GM21360 (cell line): ENCODE measurements around the gene KCNQ1.

Experiments used
- ATAC-seq: cut with Tn5 transposase; IDR thresholded peaks from one replicate; pipeline ENCODE4 v1.9.1; 2021; ENCODE audit warnings: mild to moderate bottlenecking, moderate library complexity; ENCODE audit not compliant: unreplicated experiment

The KCNQ1 gene

GRCh38 chr11:2519862-2520735, 75.3 kb downstream of the KCNQ1 start:
- no peak for ATAC-seq

DNA sequence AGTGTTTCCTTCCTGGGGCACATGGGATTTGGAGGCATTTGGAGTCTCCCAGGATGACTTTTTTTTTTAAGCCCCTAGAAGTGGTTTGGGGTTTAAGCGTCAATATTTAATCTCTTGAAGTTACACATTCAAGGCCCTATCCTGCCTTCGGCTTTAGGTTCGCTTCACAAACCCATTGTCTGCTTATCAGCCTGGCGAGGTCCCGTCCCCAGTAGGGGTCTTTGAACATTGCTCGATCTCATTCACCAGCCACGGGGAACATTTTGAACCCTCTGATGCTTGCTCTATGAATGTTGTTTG, 75.9 kb downstream of the KCNQ1 start:
- ATAC-seq, result no peak

- ATAC-seq, result no peak
These were observed 76.4 kb downstream of the KCNQ1 start for GRCh38 chr11:2521081-2521732.

- ATAC-seq, result no peak
These were observed 77.2 kb downstream of the KCNQ1 start for GRCh38 chr11:2521733-2522630.

GRCh38 chr11:2522631-2523255, 77.9 kb downstream of the KCNQ1 start:
- no peak for ATAC-seq

DNA sequence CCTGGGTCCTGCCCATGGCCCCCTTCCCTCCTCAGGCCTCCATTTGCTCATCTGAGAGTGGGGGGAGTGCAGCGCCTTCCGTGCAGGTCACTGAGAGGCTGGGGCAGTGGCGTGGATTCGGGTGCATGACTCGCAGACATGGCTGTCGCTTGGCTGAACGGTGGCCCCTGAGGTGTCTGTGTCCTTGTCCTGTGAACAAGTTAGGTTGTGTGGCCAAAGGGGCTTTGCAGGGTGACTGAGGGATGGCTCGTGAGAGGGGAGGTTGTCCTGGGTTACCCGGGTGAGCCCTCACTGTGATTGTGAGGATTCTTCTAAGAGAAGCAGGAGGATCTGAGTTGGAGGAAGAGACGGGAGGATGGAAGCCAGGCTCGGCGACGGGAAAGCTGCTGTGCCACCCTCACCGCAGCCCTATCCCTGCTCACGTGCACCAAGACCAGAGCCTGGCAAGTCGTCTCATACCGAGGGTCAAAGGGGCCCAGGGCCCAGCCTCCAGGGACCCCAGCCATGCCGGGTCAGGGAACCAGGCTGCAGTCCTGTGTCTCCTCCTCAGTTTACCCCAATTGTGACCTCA, 79.1 kb downstream of the KCNQ1 start:
- ATAC-seq, result no peak

- ATAC-seq, result no peak
These were observed 79.8 kb downstream of the KCNQ1 start for GRCh38 chr11:2524446-2525165.

- ATAC-seq, result no peak
These were observed 80.5 kb downstream of the KCNQ1 start for GRCh38 chr11:2525166-2525861.

DNA sequence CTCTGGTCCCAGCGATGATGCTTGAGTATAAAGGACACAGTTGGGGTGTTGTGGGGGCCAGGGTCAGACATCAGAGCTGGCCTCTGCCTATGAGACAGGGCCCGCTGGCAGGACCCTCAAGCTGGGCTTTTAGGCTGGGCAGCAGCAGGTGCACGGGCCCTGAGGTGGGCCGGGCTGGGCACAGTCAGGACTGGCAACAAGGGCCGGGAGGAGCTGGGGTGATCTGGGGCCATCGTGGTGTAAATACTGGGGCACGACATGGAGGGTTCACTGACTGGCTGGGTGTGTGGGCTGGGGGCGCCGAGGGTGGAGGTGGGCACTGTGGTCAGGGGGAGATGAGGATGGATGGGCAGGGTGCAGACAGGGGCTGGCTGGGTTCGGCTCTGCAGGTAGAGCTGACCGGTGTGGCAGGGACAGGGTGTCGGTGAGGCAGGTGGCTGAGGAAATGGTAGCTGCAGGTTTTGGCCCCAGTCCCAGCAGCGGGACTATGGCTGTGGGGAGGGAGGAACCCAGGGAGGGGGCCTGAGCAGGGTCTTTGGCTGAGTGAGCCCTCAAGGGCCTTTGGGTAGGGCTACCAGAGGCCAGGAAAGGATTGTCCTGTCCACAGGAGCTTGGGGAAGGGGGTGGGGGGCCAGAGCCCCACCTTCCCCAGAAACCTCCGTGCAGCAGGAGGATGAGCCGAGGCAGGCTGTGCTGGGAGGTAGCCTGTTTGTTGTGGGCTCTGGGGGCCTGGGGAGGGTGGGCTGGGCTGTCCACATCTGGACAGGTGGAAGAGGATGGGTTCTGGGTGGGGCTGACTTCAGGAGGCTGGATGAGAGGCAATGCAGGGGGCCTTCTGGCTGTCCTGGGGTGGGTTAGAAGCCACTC, 81.4 kb downstream of the KCNQ1 start:
- no peak for ATAC-seq

DNA sequence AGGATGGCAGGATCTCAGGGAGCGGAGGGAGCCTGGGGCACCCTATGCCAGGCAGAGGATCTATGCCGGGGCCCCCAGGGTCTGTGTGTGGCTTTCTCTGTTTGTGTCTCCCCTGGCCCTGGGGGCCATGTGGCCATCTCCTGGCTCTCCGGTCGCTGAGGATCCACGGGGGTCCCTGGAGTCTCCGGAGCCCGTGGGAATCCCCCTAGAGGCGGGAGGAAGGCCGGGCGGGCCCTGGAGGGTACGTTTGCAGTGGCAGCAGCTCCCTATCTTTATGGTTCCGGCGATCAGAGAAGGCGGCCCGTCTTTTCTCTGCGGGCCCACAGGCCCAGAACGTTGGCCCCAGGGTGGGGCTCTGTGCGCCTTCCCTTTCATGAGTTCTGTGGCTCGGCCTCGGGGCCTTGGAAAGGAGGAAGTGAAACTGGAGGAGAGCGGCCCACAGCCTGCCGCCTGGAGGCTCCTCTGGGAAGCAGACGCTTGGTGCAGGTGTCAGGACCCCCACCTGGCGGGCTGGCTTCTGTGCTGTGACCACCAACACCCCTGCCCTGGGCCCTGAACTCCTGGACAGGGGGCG, 82.1 kb downstream of the KCNQ1 start:
- peak; percentile 54 for ATAC-seq

GRCh38 chr11:2527621-2528291, 82.9 kb downstream of the KCNQ1 start:
- ATAC-seq, result no peak

DNA sequence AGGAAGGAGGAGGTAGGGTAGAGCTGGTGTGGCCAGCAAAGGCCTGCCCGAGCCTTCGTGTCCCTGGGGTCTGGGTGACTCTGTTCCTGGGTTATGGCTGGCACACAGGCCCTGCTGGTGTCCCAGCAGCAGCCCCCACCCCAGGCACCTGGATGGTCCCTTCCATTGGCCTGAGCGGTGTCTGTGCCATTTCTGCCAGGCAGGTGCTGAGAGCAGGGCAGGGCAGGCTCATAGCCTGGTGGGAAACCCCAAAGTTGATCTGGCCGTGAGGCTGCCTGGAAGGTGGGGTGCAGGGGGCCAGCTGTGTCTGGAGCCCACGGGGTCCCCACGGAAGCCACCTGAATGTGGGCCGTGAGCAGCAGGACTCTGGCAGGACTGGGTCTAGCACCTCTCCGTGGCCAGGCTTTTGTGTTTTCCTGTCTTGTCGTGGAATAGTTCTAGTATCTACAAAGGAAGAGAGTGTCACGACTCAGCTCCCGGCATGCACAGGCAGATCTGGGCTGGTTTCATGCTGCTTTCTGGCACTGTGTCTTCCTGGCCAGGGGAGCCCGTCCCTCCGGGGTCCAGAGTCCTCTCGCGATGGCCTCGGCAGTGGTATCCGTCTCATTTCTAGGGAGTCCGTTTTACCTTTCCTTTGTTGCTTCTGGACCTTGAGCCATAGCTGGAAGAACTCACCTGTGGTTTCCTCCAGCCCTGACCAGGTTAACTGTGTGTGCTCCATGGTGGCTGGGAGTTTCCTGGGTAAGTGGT, 83.7 kb downstream of the KCNQ1 start:
- no peak for ATAC-seq

- no peak for ATAC-seq
These were observed 84.4 kb downstream of the KCNQ1 start for GRCh38 chr11:2529173-2529572.

- ATAC-seq, result no peak
These were observed 84.8 kb downstream of the KCNQ1 start for GRCh38 chr11:2529636-2530035.

DNA sequence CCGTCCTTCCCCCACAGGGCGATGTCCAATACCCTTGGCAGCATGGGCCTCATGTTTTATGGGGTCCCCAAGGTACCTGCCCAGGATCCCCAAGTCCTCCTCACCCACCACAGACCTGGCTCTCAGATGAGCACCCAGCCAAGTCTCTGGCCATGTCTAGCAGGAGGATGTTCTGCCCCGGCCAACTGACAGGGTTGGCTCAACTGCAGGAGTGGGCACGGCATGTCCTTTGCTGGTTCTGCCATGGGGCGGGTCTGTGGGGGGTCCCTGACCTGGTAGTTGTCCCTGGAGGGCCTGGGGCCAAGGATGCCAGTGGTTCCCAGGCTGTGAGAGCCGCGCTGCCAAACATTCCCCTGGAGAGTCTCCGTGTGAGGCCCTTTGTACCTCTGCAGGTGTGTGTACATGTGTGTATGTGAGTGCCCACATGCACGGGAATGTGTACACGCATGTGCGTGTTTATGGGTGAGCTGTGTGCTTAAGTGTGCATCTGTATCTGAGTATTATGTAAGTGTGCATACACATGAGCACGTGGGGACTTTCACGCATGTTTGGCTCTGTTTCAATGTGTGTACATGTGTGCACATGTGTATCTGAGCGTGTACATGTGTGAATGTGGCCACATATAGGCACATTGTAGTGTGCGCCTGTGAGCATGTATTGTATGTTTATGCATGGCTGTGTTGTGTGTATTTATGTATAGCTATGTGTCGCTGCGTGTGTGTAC, 85.5 kb downstream of the KCNQ1 start:
- ATAC-seq, result no peak

DNA sequence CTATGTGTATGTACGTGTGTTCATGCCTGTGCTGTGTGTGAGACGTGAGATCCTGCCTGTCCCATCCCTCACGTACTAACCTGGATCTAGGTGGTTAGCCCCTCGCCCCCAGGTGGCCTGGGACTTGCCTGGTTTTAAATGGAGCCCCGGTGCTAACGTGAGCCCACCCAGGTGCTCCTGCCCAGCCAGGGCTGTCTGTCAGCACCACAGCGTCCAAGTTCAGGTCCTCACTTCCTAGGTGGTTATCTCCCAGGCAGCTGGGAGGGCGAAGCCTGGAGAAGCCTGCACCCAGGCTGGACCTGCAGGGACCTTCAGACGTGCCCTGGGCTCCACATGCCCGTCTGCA, 86.0 kb downstream of the KCNQ1 start:
- no peak for ATAC-seq
